Anterior cingulate cortex (tissue), 58 donors: Measurements from ENCODE around the gene ALDH9A1.
"Not testable (repeated sequence)": the region's sequence is repeated elsewhere in the genome, so short reads cannot be mapped to it uniquely, and the experiment has no call there.

Experiments
- DNase-seq, 58 donors: peaks; one replicate each; lab custom pipeline; 2025; lab: John Stamatoyannopoulos, UW

The ALDH9A1 gene

GRCh38 chr1:165697881-165698760 lies at the start of gene ALDH9A1:
TSS of gene ALDH9A1 (minus strand) at chr1:165698562. CDS start at chr1:165698558, 4 bp downstream.
- DNase-seq: peak; percentile 43 to 93 (median 82)

DNA sequence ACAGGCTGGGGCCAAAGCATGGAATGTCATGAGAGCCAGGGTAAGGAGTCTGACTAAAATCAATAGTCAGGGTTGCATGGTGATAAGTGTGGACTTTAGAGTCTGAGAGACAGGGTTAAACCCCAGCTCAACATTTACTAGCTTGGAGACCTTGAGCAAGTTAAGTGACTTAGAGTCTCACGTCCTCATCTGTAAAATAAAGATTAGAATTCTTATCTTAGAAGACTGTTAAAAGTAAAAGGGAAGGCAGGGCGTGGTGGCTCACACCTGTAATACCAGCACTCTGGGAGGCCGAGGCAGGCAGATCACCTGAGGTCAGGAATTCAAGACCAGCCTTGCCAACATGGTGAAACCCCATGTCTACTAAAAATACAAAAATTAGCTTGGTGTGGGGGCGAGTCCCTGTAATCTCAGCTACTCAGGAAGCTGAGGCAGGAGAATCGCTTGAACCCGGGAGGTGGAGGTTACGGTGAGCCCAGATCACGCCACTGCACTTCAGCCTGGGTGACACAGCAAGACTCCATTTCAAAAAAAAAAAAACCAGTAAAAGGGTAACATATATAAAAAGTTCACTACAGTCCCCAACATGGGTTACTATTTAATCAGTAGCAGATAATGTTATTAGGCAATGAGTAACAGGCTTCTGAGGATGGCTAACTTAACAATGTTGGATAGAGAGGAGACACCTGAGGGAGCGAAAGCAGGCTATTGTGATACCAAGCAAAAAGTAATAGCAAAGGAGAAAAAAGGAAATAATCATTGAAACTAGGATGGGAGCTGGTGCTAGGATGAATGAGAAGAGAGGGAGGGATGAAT lies 49.5 kb upstream of the ALDH9A1 start:
- no peak for DNase-seq

- DNase-seq: not testable (repeated sequence)
Observed at GRCh38 chr1:165744913-165745312, 46.6 kb upstream of the ALDH9A1 start.

DNA sequence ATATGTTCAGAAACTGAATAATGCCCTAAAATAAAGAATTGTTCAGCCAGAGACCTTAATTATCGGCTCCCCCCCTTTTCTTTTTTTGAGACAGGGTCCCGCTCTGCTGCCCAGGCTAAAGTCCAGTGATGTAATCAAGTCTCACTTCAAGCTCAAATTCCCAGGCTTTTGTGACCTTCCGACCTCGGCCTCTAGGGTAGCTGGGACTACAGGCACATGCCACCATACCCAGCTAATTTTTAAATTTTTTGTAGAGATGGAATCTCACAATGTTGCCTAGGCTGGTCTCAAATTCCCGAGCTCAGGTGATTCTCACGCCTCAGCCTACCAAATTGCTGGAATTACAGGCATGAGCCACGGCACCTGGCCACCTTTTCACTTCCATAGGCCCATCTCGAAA lies 43.8 kb upstream of the ALDH9A1 start:
- DNase-seq: no peak

DNA sequence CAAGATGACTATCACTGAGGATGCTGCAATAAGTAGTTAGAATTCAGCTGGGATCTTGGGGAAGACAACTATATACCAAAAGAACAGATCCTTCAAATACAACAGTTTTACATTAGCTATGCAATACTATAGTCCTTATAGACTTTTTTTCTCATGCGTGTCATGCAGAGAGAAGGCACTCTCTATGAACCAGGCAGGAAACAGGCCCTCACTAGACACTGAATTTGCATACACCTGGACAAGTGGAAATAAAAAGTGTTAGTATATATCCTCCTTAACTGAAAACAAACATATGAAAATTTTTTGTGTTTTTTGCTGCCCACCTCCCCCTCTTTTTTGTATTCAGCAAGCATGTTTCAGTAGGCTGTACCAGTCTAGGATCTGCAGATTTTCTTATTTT lies 40.4 kb upstream of the ALDH9A1 start:
- no peak for DNase-seq

DNA sequence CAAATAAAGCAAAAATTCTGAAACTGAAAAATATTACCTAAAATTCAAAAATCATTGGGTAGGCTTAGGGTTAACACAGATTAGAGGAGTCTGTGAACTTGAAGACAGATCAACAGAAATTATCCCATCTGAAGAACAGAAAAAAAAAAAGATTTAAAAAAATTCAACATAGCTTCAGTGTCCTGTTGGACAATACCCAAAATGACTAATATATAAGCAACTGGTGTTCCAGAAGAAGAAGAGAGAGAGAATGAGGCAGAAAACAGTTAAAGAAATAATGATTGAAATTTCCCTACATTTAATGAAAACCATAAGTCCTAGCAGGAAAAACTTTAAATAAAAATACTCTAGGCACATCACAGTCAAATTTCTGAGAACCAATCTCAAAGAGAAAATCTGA lies 38.8 kb upstream of the ALDH9A1 start:
- no peak for DNase-seq

DNA sequence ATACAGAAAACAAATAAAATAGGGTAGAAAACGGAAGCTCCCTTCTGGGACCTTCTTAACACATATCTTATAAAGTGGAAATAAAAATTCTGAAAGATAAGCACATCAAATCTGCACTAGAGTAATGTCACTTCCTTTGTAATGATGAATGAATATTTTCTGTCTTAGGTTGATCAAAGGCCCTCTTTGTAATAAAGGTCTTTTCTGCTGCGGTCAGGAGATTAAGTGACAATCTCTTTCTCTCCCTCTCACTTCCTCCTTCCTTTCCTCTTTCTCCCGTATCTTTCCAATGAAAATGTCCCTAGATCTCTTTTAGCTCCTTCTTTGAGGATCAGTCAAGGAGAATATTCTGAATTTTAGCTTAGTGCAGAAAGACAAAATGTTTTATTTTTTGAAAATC lies 36.5 kb upstream of the ALDH9A1 start:
- no peak for DNase-seq

DNA sequence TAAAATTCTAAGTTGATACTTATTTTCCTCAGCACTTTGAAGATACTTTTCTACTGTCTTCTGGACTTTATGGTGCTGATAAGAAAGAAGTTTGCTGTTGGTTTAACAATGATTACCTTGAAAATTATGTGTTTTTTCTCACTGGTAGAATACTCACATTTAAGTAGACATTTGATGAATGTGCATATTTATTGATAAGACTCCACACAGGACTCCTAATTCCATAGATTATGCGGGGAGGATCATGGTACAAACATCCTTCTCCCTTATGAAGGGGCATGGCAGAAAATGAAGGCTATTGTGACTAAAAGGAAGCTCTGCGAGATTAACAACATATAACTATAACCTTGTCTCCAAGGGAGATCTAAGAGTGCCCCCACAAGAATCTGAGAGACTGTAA lies 28.5 kb upstream of the ALDH9A1 start:
- DNase-seq: no peak

DNA sequence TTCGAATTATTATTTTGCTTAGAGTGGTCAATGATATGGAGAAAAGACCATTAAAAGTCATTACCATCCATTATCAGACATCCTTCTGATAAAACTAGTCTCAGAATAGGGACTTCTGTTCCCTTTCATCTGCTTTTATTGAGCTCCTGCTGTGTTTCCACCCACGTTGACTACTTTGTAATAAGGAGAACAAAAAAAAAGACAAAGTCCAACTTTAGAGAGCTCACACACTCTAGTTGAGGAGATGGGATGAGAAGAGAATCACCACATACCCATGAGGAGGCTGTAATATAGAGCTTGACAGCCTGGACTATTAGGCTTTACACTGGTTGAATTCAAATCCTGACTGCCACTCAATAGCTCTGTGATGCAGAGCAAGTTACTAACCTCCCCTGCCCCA lies 27.8 kb upstream of the ALDH9A1 start:
- DNase-seq: no peak

- peak in 34 of 58 donors; percentile 0 to 63 (median 8) for DNase-seq
Observed at GRCh38 chr1:165717918-165718515, 19.7 kb upstream of the ALDH9A1 start.

- DNase-seq: not testable (repeated sequence)
Observed at GRCh38 chr1:165716265-165717051, 18.1 kb upstream of the ALDH9A1 start.

DNA sequence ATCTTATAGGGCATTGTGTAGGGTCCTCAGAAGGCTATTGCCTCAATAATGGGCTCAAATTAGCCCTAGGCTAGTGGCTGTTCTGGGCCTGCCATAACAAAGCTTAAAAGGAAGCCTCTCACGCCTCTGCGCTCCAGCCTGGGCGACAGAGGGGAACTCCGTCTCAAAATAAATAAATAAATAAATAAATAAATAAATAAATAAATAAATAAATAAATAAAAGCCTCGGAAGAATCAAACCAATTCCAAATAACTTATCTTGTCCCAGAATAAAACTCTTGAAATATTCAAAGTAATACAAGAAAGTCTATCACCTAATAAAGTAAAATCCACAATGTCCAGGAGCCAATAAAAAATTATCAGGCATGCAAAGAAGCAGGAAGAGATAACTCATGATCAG lies 14.4 kb upstream of the ALDH9A1 start:
- DNase-seq: no peak

GRCh38 chr1:165707984-165708706 lies 9.8 kb upstream of the ALDH9A1 start:
- no peak for DNase-seq

- DNase-seq: no peak
Observed at GRCh38 chr1:165703648-165704047, 5.3 kb upstream of the ALDH9A1 start.

DNA sequence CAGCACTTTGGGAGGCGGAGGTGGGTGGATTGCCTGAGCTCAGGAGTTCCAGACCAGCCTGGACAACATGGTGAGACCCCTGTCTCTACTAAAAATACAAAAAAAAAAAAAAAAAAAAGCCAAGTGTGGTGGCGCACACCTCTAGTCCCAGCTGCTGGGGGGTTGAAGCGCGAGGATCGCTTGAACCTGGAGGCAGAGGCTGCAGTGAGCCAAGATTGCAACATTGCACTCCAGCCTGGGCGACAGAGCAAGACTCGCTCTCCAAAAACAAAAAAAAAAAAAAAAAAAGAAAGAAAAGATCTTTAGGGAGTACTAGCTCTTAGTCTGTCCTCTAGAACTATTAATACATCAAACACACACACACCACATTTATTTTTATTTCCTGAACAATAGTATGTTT lies 3.6 kb upstream of the ALDH9A1 start:
- DNase-seq: not testable (repeated sequence)

- DNase-seq: no peak
Observed at GRCh38 chr1:165699577-165699976, 1.2 kb upstream of the ALDH9A1 start.

- DNase-seq: no peak
Observed at GRCh38 chr1:165698761-165699052, 345 bp upstream of the ALDH9A1 start.

DNA sequence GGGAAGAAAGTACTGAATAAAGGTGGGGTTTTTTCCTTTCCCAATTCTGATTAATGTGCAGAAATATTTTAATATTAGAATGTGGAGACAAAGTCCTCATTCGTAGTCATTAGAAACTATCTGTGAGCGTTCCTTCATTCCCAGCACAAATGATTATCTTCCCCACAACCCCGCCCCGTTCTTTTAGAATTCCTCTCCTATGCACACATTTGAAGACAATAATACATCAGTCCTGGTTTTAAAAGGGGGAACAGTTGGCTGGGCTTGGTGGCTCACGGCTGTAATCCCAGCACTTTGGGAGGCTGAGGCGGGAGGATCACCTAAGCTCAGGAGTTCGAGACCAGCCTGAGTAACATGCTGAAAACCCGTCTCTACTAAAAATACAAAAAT lies 876 bp downstream of the ALDH9A1 start:
- no peak for DNase-seq

DNA sequence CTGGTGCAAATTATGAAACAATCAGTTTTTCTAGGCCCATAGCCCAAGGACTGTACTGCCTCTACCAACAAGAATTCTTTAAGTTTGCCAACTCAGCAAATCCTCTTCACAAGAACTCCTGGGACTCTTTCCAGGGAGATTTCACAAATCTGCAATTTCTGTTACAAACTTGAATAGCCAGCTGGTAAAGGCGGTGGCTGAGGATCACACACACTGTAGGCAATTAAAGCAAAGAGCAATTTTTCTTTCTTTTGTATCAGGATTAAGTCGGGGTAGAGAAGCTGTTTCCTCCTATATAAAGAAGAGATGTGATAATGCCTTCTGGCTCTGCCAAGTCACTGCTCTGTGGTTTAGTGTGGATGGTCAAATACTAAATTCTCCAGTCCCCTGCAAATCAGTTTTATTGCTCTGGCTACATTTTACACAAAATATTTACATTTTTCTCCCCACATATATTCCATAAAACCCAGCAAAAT lies 1.7 kb downstream of the ALDH9A1 start:
- DNase-seq: peak in 13 of 58 donors; percentile 3 to 52 (median 7)

DNA sequence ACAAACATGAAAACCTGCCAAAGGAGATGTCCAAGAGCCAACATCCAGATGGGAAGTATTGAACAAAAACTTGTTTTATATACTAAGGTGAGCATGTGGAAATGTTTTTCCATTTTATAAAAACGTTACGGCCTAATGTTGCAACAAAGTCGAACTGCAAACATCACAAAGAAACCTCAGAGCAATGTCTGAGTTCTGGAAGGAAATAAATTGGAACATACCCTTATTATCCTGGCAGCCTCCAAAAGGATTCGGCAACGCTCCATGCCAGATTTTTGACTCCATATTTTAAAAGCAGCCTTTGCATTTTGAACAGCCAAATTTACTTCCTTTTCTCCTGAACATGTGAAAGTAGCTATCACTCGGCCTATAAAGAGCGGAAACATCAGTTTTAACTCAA lies 3.3 kb downstream of the ALDH9A1 start:
- DNase-seq: no peak
